HCT116 (cell line): Measurements from ENCODE around the gene RNF214.

ENCODE experiments used
- CEBPB ChIP-seq: IDR thresholded peaks from 2 replicates; pipeline ENCODE4 v1.6.1; 2012; ENCODE audit warnings: low read depth
- CTCF ChIP-seq, 3 experiments: fragments of 200-600 bp in 1 of 3; sonication (generic) in 1 of 3; IDR thresholded peaks in 2 of 3; conservative IDR thresholded peaks in 1 of 3; 2 replicates each; pipeline ENCODE4 v1.5.1; 2012 to 2017; ENCODE audit warnings: low read depth in 2 of 3, low read length in 2 of 3, antibody characterized with exemption in 1 of 3, borderline replicate concordance in 1 of 3, control low read depth in 1 of 3, mild to moderate bottlenecking in 1 of 3, mixed read lengths in 1 of 3, mixed run types in 1 of 3, moderate library complexity in 1 of 3; ENCODE audit not compliant: insufficient read depth in 1 of 3
- ELF1 ChIP-seq: IDR thresholded peaks from 2 replicates; pipeline ENCODE4 v1.6.1; 2012; ENCODE audit warnings: low read depth, borderline replicate concordance
- EZH2 ChIP-seq: fragments of 200-600 bp; sonication (generic); IDR thresholded peaks from 2 replicates; pipeline ENCODE4 v1.6.1; 2017; ENCODE audit warnings: antibody characterized with exemption, mixed run types
- POLR2A ChIP-seq: IDR thresholded peaks from 2 replicates; pipeline ENCODE4 v1.7.0; 2011; ENCODE audit warnings: borderline replicate concordance; ENCODE audit not compliant: insufficient read depth, insufficient read length; ENCODE audit errors: extremely low read depth
- POLR2AphosphoS5 ChIP-seq: IDR thresholded peaks from 2 replicates; pipeline ENCODE4 v1.6.1; 2011; ENCODE audit warnings: mild to moderate bottlenecking, low read depth, low read length, moderate library complexity
- REST ChIP-seq: IDR thresholded peaks from 2 replicates; pipeline ENCODE4 v1.6.1; 2012; ENCODE audit warnings: low read depth
- YY1 ChIP-seq: IDR thresholded peaks from 2 replicates; pipeline ENCODE4 v1.6.1; 2011; ENCODE audit warnings: low read length, low read depth, moderate library complexity, mild to moderate bottlenecking; ENCODE audit not compliant: insufficient replicate concordance; ENCODE audit errors: extremely low read depth

DNA sequence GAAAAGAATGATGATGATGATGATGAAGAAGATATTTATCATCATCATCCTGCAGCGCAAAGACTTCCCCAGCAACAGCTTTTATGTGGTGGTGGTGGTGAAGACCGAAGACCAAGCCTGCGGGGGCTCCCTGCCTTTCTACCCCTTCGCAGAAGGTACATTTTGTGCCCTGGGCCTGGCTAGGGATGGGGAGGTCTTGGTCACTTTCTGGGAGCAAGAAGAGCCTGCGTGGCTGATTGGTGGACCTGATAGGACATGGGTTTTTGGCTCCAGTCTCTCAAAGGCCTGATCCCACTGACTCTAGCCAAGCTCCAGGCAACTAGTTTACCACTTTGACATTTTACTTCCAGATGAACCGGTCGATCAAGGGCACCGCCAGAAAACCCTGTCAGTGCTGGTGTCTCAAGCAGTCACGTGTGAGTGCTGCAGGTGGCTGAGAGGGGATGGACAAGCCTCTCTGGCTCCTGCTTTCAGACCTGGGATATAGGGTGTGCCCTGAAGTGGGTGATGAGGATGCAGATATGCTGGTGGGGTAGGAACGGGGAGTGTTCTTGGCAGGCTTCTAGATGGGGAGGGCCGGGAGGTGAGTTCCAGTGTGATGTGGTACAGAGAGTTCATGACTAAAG, 48.6 kb upstream of the RNF214 start:
- no peak for TF ChIP-seq POLR2AphosphoS5
- TF ChIP-seq CTCF (IDR thresholded peaks at IDR 0.05 in 2 of 3, conservative IDR thresholded peaks at IDR 0.05 in 1 of 3; ENCODE audit: borderline replicate concordance in 1 of 3, insufficient read depth in 1 of 3, low read depth in 2 of 3, low read length in 2 of 3) = no peak
- TF ChIP-seq ELF1 = no peak
- no peak for TF ChIP-seq REST
- TF ChIP-seq YY1 = no peak
- TF ChIP-seq POLR2A = no peak
- no peak for TF ChIP-seq EZH2
- no peak for TF ChIP-seq CEBPB
